ENCODE data around the gene KAT6B. TPM values are rescaled to one million over a fixed set of nuclear protein-coding genes. Genes with fewer than 3 reads are reported as not detected.

KAT6B gene
- total RNA-seq, 4 donors from 2014 or later: 34.2 to 84.2 (median 47.3) TPM

- peaks cover 28% of the 10 kb centered on the region for H3K36me3 ChIP-seq
- no peak for DNase-seq (ENCODE audit: low spot score in 2 of 2)
- H3K27me3 ChIP-seq: no peaks in the 10 kb centered on the region
- H3K4me1 ChIP-seq: peaks cover 3% of the 10 kb centered on the region
- TF ChIP-seq POLR2A (IDR thresholded peaks at IDR 0.05): no peak
- TF ChIP-seq EP300 (IDR thresholded peaks at IDR 0.05): no peak
- TF ChIP-seq CTCF (IDR thresholded peaks at IDR 0.05): no peak
- TF ChIP-seq POLR2AphosphoS5 (IDR thresholded peaks at IDR 0.05): no peak
- no peaks in the 10 kb centered on the region for H3K9me3 ChIP-seq
- no peak overlapping the region for H3K27ac ChIP-seq
- H3K4me3 ChIP-seq: no peak overlapping the region
- WGBS: 88% methylated on average over 2 of the region's 2 CpGs
Measured at GRCh38 chr10:74977072-74977471, 150.7 kb downstream of the KAT6B start.

- H3K9me3 ChIP-seq: no peaks in the 10 kb centered on the region
- no peak overlapping the region for H3K27ac ChIP-seq
- 85% methylated on average over 8 of the region's 8 CpGs for WGBS
- no peak overlapping the region for H3K4me3 ChIP-seq
- TF ChIP-seq CTCF (IDR thresholded peaks at IDR 0.05) (no peak), EP300 (IDR thresholded peaks at IDR 0.05) (no peak), POLR2A (IDR thresholded peaks at IDR 0.05) (no peak), POLR2AphosphoS5 (IDR thresholded peaks at IDR 0.05) (no peak)
- no peaks in the 10 kb centered on the region for H3K27me3 ChIP-seq
- no peak for DNase-seq (ENCODE audit: low spot score in 2 of 2)
- peaks cover 3% of the 10 kb centered on the region for H3K4me1 ChIP-seq
- peaks cover 28% of the 10 kb centered on the region for H3K36me3 ChIP-seq
Measured at GRCh38 chr10:74977913-74978847, 151.8 kb downstream of the KAT6B start.

GRCh38 chr10:74981831-74982633 is 155.6 kb downstream of the KAT6B start:
- Histone ChIP-seq H3K9me3 (no peaks in the 10 kb centered on the region), H3K27ac (no peak overlapping the region), H3K36me3 (peaks cover 9% of the 10 kb centered on the region), H3K4me1 (no peaks in the 10 kb centered on the region), H3K27me3 (no peaks in the 10 kb centered on the region), H3K4me3 (no peak overlapping the region)
- DNase-seq (ENCODE audit: low spot score in 2 of 2): no peak
- 94% methylated on average over 5 of the region's 5 CpGs for WGBS
- no peak for TF ChIP-seq POLR2AphosphoS5 (IDR thresholded peaks at IDR 0.05)
- TF ChIP-seq POLR2A (IDR thresholded peaks at IDR 0.05): no peak
- TF ChIP-seq CTCF (IDR thresholded peaks at IDR 0.05): no peak
- TF ChIP-seq EP300 (IDR thresholded peaks at IDR 0.05): no peak

- H3K27me3 ChIP-seq: no peaks in the 10 kb centered on the region
- no peak for DNase-seq (ENCODE audit: low spot score in 2 of 2)
- no peaks in the 10 kb centered on the region for H3K9me3 ChIP-seq
- H3K4me1 ChIP-seq: no peaks in the 10 kb centered on the region
- WGBS: 88% methylated on average over 2 of the region's 2 CpGs
- H3K27ac ChIP-seq: no peak overlapping the region
- TF ChIP-seq POLR2A (IDR thresholded peaks at IDR 0.05) (no peak), POLR2AphosphoS5 (IDR thresholded peaks at IDR 0.05) (no peak), EP300 (IDR thresholded peaks at IDR 0.05) (no peak), CTCF (IDR thresholded peaks at IDR 0.05) (no peak)
- peaks cover 6% of the 10 kb centered on the region for H3K36me3 ChIP-seq
- no peak overlapping the region for H3K4me3 ChIP-seq
Measured at GRCh38 chr10:74982634-74982982, 156.2 kb downstream of the KAT6B start.

GRCh38 chr10:74983383-74983782 is 157.0 kb downstream of the KAT6B start:
- DNase-seq (ENCODE audit: low spot score in 2 of 2): no peak
- WGBS: 77% methylated on average over 2 of the region's 2 CpGs
- no peaks in the 10 kb centered on the region for H3K9me3 ChIP-seq
- no peaks in the 10 kb centered on the region for H3K27me3 ChIP-seq
- no peak overlapping the region for H3K4me3 ChIP-seq
- H3K4me1 ChIP-seq: peaks cover 1% of the 10 kb centered on the region
- TF ChIP-seq EP300 (IDR thresholded peaks at IDR 0.05) (no peak), POLR2AphosphoS5 (IDR thresholded peaks at IDR 0.05) (no peak), POLR2A (IDR thresholded peaks at IDR 0.05) (no peak), CTCF (IDR thresholded peaks at IDR 0.05) (no peak)
- H3K27ac ChIP-seq: no peak overlapping the region
- H3K36me3 ChIP-seq: peaks cover 4% of the 10 kb centered on the region
